Testis (tissue), 3 donors: ENCODE measurements around the gene LDLRAD4. TPM values are rescaled to one million over a fixed set of nuclear protein-coding genes. Genes with fewer than 3 reads are reported as not detected.

Source experiments
- DNase-seq: peaks from one replicate; pipeline ENCODE4 v3.0.0-alpha.2; 2019
- H3K27ac ChIP-seq, 2 donors: fragments of 200-600 bp; sonication (generic); one replicate each; pipeline ENCODE4 v1.5.1; 2019
- H3K27me3 ChIP-seq: fragments of 200-600 bp; sonication (generic); one replicate; pipeline ENCODE4 v1.5.1; 2019
- H3K36me3 ChIP-seq: fragments of 200-600 bp; sonication (generic); one replicate; pipeline ENCODE4 v1.5.1; 2017; ENCODE audit warnings: low read depth; ENCODE audit errors: missing control alignments
- H3K4me1 ChIP-seq: fragments of 200-600 bp; sonication (generic); one replicate; pipeline ENCODE4 v1.5.1; 2019
- H3K4me3 ChIP-seq, 2 donors: fragments of 200-600 bp; sonication (generic); one replicate each; pipeline ENCODE4 v1.5.1; 2017 to 2019
- H3K9me3 ChIP-seq: fragments of 200-600 bp; sonication (generic); one replicate; pipeline ENCODE4 v1.5.1; 2017
- CTCF ChIP-seq, 3 experiments: fragments of 450-650 bp in 2 of 3; fragments of 200-600 bp in 1 of 3; sonication (generic) in 1 of 3; IDR thresholded peaks; one replicate each; pipeline ENCODE4 v1.5.1; 2016 to 2019; ENCODE audit warnings: antibody characterized with exemption in 3 of 3, mild to moderate bottlenecking in 2 of 3, moderate library complexity in 1 of 3
- POLR2A ChIP-seq: fragments of 450-650 bp; IDR thresholded peaks from one replicate; pipeline ENCODE4 v1.6.1; 2017; ENCODE audit warnings: antibody characterized with exemption, mild to moderate bottlenecking, moderate library complexity
- WGBS, 2 donors: methylation state at CpG; one replicate each; pipeline ENCODE4 v1.1.5; 2018; 5-methylcytosine and 5-hydroxymethylcytosine counted together
- intact Hi-C: fragments of 100-400 bp; cut with DNase I; formaldehyde crosslinking; loops from one replicate; pipeline ENCODE4 v1.15.1; 2023; ENCODE audit warnings: low total_unique reads
- polyA plus RNA-seq: library from polyadenylated mRNA; stranded (reverse); fragments of 350-450 nt; fragmentation: Illumina TruSeq; extraction: RNeasy Lipid Tissue Mini Kit (QIAGEN cat#74804); gene quantifications from one replicate; pipeline ENCODE4 v1.2.3, GENCODE V29; 2014; ENCODE audit warnings: low read depth, low replicate concordance; ENCODE audit not compliant: insufficient read depth
- total RNA-seq, 2 donors: library from RNA; depleted of rRNA; stranded (reverse); fragments of >200 nt; gene quantifications; one replicate each; pipeline ENCODE4 v1.2.3, GENCODE V29; 2016

Gene LDLRAD4
- total and polyA plus RNA-seq, 3 donors from 2014 or later, result 22.0 to 42.2 (median 25.9) TPM

- no peak overlapping the region for H3K4me3 ChIP-seq
- WGBS, 2 donors, result 81 to 87% methylated on average over 3 of the region's 3 CpGs
- TF ChIP-seq POLR2A (no peak), CTCF (IDR thresholded peaks at IDR 0.05) (no peak)
- H3K9me3 ChIP-seq, result no peaks in the 10 kb centered on the region
- H3K4me1 ChIP-seq, result no peaks in the 10 kb centered on the region
- no peak for DNase-seq
- no peaks in the 10 kb centered on the region for H3K27me3 ChIP-seq
- H3K36me3 ChIP-seq, result no peaks in the 10 kb centered on the region
- intact Hi-C loops, result no loop called here
- no peak overlapping the region for H3K27ac ChIP-seq
Observed at GRCh38 chr18:13361431-13361830, 142.9 kb downstream of the LDLRAD4 start.

GRCh38 chr18:13362051-13362450, 143.5 kb downstream of the LDLRAD4 start:
- H3K27me3 ChIP-seq, result no peaks in the 10 kb centered on the region
- no peak for DNase-seq
- TF ChIP-seq POLR2A (no peak), CTCF (IDR thresholded peaks at IDR 0.05) (no peak)
- WGBS, 2 donors, result 81 to 83% methylated on average over 8 of the region's 8 CpGs
- H3K36me3 ChIP-seq, result no peaks in the 10 kb centered on the region
- intact Hi-C loops, result no loop called here
- no peaks in the 10 kb centered on the region for H3K9me3 ChIP-seq
- H3K4me1 ChIP-seq, result no peaks in the 10 kb centered on the region
- no peak overlapping the region for H3K27ac ChIP-seq
- H3K4me3 ChIP-seq, result no peak overlapping the region

GRCh38 chr18:13362607-13363006, 144.0 kb downstream of the LDLRAD4 start:
- H3K4me3 ChIP-seq, result no peak overlapping the region
- no peaks in the 10 kb centered on the region for H3K27me3 ChIP-seq
- no peaks in the 10 kb centered on the region for H3K36me3 ChIP-seq
- no peak for DNase-seq
- H3K4me1 ChIP-seq, result no peaks in the 10 kb centered on the region
- intact Hi-C loops, result no loop called here
- 85 to 90% methylated on average over 2 of the region's 2 CpGs for WGBS, 2 donors
- TF ChIP-seq POLR2A (no peak), CTCF (IDR thresholded peaks at IDR 0.05) (no peak)
- H3K27ac ChIP-seq, result no peak overlapping the region
- H3K9me3 ChIP-seq, result no peaks in the 10 kb centered on the region

- intact Hi-C loops, result no loop called here
- H3K4me1 ChIP-seq, result no peaks in the 10 kb centered on the region
- DNase-seq, result no peak
- no peaks in the 10 kb centered on the region for H3K27me3 ChIP-seq
- TF ChIP-seq CTCF (IDR thresholded peaks at IDR 0.05), result no peak
- TF ChIP-seq POLR2A, result no peak
- H3K27ac ChIP-seq, result no peak overlapping the region
- H3K9me3 ChIP-seq, result no peaks in the 10 kb centered on the region
- 50 to 59% methylated on average over 4 of the region's 4 CpGs for WGBS, 2 donors
- no peak overlapping the region for H3K4me3 ChIP-seq
- H3K36me3 ChIP-seq, result no peaks in the 10 kb centered on the region
Observed at GRCh38 chr18:13363359-13363758, 144.8 kb downstream of the LDLRAD4 start.

- Histone ChIP-seq H3K4me1 (no peaks in the 10 kb centered on the region), H3K9me3 (no peaks in the 10 kb centered on the region), H3K4me3 (no peak overlapping the region), H3K27me3 (no peaks in the 10 kb centered on the region), H3K36me3 (no peaks in the 10 kb centered on the region), H3K27ac (no peak overlapping the region)
- no peak for DNase-seq
- intact Hi-C loops, result no loop called here
- no peak for TF ChIP-seq POLR2A
- TF ChIP-seq CTCF (IDR thresholded peaks at IDR 0.05), result no peak
- 74 to 84% methylated on average over 7 of the region's 7 CpGs for WGBS, 2 donors
Observed at GRCh38 chr18:13364721-13365205, 146.2 kb downstream of the LDLRAD4 start.
